K562 (cell line): Measurements from ENCODE around the gene SLC25A45. TPM values are rescaled to one million over a fixed set of nuclear protein-coding genes. Genes with fewer than 3 reads are reported as not detected.

Experiments used
- AFF4 ChIP-seq: sonication (generic); formaldehyde crosslinking; IDR thresholded peaks from 2 replicates; pipeline ENCODE4 v1.8.0; 2023; ENCODE audit warnings: mild to moderate bottlenecking, missing genetic modification reagents
- HSF4 ChIP-seq: fragments of 250-450 bp; sonication (Bioruptor Pico); IDR thresholded peaks from 2 replicates; pipeline ENCODE4 v2.1.2; 2022; ENCODE audit warnings: mild to moderate bottlenecking, moderate library complexity, borderline replicate concordance
- ID3 ChIP-seq, 2 experiments: fragments of 250-450 bp in 1 of 2; fragments of 450-650 bp in 1 of 2; sonication (Bioruptor Pico) in 1 of 2; IDR thresholded peaks; 2 replicates each; pipeline versions ENCODE4 v1.6.1 to v1.8.0; 2016 to 2021; ENCODE audit warnings: mild to moderate bottlenecking in 2 of 2, moderate library complexity in 2 of 2, missing compliant biosample characterization in 1 of 2, missing genetic modification characterization in 1 of 2
- KLF10 ChIP-seq: fragments of 250-450 bp; sonication (Bioruptor Pico); IDR thresholded peaks from 2 replicates; pipeline ENCODE4 v1.6.1; 2021; ENCODE audit warnings: matching md5 sums
- MNT ChIP-seq, 2 experiments: fragments of 450-650 bp; conservative IDR thresholded peaks; 2 replicates each; pipeline ENCODE4 v1.6.1; 2017; ENCODE audit warnings: mild to moderate bottlenecking in 2 of 2, moderate library complexity in 2 of 2
- NFATC3 ChIP-seq: fragments of 450-650 bp; IDR thresholded peaks from 2 replicates; pipeline ENCODE4 v1.6.1; 2017; ENCODE audit warnings: mild to moderate bottlenecking
- NFIC ChIP-seq: fragments of 450-650 bp; IDR thresholded peaks from 2 replicates; pipeline ENCODE4 v1.6.1; 2017; ENCODE audit warnings: mild to moderate bottlenecking, inconsistent platforms
- NONO ChIP-seq, 2 experiments: fragments of 200-400 bp in 1 of 2; fragments of 450-650 bp in 1 of 2; formaldehyde crosslinking in 1 of 2; IDR thresholded peaks; 2 replicates each; pipeline ENCODE4 v1.6.1; 2017; ENCODE audit warnings: low read depth in 2 of 2, mild to moderate bottlenecking in 2 of 2, moderate library complexity in 2 of 2, low read length in 1 of 2
- PATZ1 ChIP-seq: fragments of 250-450 bp; sonication (Bioruptor Pico); IDR thresholded peaks from 2 replicates; pipeline ENCODE4 v1.5.0; 2020; ENCODE audit warnings: mild to moderate bottlenecking, borderline replicate concordance
- POU5F1 ChIP-seq: fragments of 150-350 bp; IDR thresholded peaks from 2 replicates; pipeline ENCODE4 v1.6.1; 2014; ENCODE audit warnings: borderline replicate concordance, low read length, low read depth, mild to moderate bottlenecking; ENCODE audit not compliant: partially characterized antibody
- PTBP1 ChIP-seq: fragments of 200-400 bp; formaldehyde crosslinking; IDR thresholded peaks from 2 replicates; pipeline ENCODE4 v1.6.1; 2017; ENCODE audit warnings: low read depth, low read length
- RBFOX2 ChIP-seq: fragments of 200-400 bp; formaldehyde crosslinking; IDR thresholded peaks from 2 replicates; pipeline ENCODE4 v1.6.1; 2017; ENCODE audit warnings: low read depth, mild to moderate bottlenecking, low read length, moderate library complexity
- RBM39 ChIP-seq: fragments of 200-400 bp; formaldehyde crosslinking; optimal IDR thresholded peaks from 2 replicates; pipeline ENCODE3; 2018; ENCODE audit warnings: low read depth, low read length
- TEAD1 ChIP-seq, 2 experiments: fragments of 450-650 bp in 1 of 2; sonication (generic) in 1 of 2; formaldehyde crosslinking; IDR thresholded peaks; 2 replicates each; pipeline versions ENCODE4 v1.4.0 to v1.8.0; 2020 to 2022; ENCODE audit warnings: mild to moderate bottlenecking in 2 of 2, missing genetic modification reagents in 1 of 2
- polyA plus RNA-seq, 8 experiments: library from polyadenylated mRNA; depleted of rRNA in 4 of 8; stranded (reverse) in 5 of 8; unstranded in 3 of 8; fragments of >200 nt; fragmentation: Nextera tagmentation in 2 of 8; fragmentation: Illumina TruSeq in 1 of 8; extraction: Ambion mirVana in 2 of 8; extraction: Trizol in 1 of 8; gene quantifications; 2 replicates each; pipeline versions ENCODE4 v1.2.1 to v1.2.3, GENCODE V29; 2011 to 2014; ENCODE audit warnings: inconsistent platforms in 1 of 8, missing spikeins in 1 of 8
- total RNA-seq, 7 experiments: library from RNA; depleted of rRNA in 6 of 7; stranded (reverse); fragments of >200 nt in 6 of 7; fragmentation: Illumina TruSeq in 2 of 7; extraction: Trizol in 2 of 7; gene quantifications; 2 replicates each; pipeline versions ENCODE4 v1.2.1 to v1.2.3, GENCODE V29; 2011 to 2021; ENCODE audit warnings: low replicate concordance in 1 of 7

Gene SLC25A45
- total and polyA plus RNA-seq, 9 of the 15 experiments (the other 6 are each of a cell fraction or from before 2014, with no cell fraction given), result 0.15 to 2.3 (median 0.68) TPM

GRCh38 chr11:65429724-65430405 is 47.4 kb upstream of the SLC25A45 start (continued):
- peak; percentile 17; the same call in 1 of the 2 replicates for TF ChIP-seq PATZ1 (CRISPR knock-in tag)
- peak; percentile 17; the same call in 1 of the 2 replicates for TF ChIP-seq KLF10
- peak; percentile 94 for TF ChIP-seq RBM39
- TF ChIP-seq PTBP1, result peak; percentile 77
- peak in 1 of 2 experiments; percentile 37; a peak in 2 of 4 replicates for TF ChIP-seq MNT (conservative IDR thresholded peaks at IDR 0.05)
- no peak for TF ChIP-seq ID3 (CRISPR knock-in tag; IDR thresholded peaks at IDR 0.05)
- no peak for TF ChIP-seq ID3 (tag; IDR thresholded peaks at IDR 0.05)
- TF ChIP-seq HSF4 (CRISPR knock-in tag), result no peak
- TF ChIP-seq RBFOX2, result peak; percentile 75
- 0 out of 4 replicates have a peak, but pooled peaks of 1 of the 2 experiments have one; percentile 21 for TF ChIP-seq TEAD1 (CRISPR knock-in tag; IDR thresholded peaks at IDR 0.05)
- 0 out of 2 replicates have a peak, but pooled peaks have one; percentile 26 for TF ChIP-seq NFATC3
- TF ChIP-seq AFF4 (CRISPR knock-in tag), result 0 out of 2 replicates have a peak, but pooled peaks have one; percentile 15
- TF ChIP-seq NFIC, result peak; percentile 61
- TF ChIP-seq NONO (IDR thresholded peaks at IDR 0.05; ENCODE audit: low read depth in 2 of 2, low read length in 1 of 2), result peak in 1 of 2 experiments; percentile 85; a peak in 2 of 4 replicates
- no peak for TF ChIP-seq POU5F1
